ENCODE measurements around the gene PIGM. TPM values are rescaled to one million over a fixed set of nuclear protein-coding genes. Genes with fewer than 3 reads are reported as not detected.
A peak's percentile ranks its signal among the peaks of the same experiment; 100 is the strongest.

The PIGM gene
- total and polyA plus RNA-seq, 5 donors: 2.7 to 4.6 (median 4.2) TPM

DNA sequence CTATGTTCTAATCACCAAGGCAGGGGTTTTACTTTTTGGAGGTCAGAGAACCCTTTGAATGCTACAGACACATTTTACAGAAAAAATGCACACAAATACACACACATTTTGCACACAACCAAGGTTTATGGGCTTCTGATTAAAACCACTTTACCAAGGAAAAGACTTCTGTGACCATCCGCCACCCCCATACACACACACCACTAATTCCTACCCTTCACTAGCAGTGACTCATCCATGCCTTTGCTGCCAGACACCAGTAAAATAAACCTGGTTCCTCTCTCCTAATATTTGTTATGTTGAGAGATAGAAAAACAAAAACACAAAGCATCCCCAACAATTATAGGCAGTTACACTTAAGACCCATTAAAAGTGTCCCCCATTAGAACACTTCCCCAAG lies 12.9 kb downstream of the PIGM start:
- no peaks in the 10 kb centered on the region for H3K27me3 ChIP-seq (ENCODE audit: control insufficient read depth, insufficient read depth)
- no peak overlapping the region for H3K27ac ChIP-seq (ENCODE audit: low read length)
- no peak overlapping the region for H3K4me3 ChIP-seq (ENCODE audit: low read length)
- WGBS: 91% methylated on average over 1 of the region's 1 CpG
- DNase-seq: no peak
- ATAC-seq: no peak
- intact Hi-C loops (cut with DNase I): no loop called here
- no peaks in the 10 kb centered on the region for H3K9me3 ChIP-seq (ENCODE audit: control insufficient read depth, low read length)
- H3K4me1 ChIP-seq (ENCODE audit: control insufficient read depth, insufficient read depth, low read length): peaks cover 2% of the 10 kb centered on the region

DNA sequence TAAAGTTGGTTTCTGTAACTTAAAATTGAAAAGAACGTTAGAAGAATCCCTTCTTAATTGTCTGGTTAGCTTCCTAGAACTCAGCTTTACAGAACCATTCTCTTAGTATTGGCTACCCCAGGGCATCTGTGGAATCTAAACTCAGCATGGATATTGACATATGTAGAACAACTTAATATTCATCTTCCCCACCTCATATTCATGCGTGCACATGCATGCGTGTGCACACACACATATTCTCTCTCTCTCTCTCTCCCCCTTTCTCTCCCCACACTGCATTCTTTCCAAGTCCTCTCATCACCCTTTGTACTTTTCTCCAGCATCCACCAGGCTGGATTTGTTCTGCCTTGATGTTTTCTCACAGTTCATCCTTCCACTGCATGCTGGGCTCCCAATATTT lies 13.4 kb downstream of the PIGM start:
- Histone ChIP-seq H3K27me3 (ENCODE audit: control insufficient read depth, insufficient read depth) (no peaks in the 10 kb centered on the region), H3K9me3 (ENCODE audit: control insufficient read depth, low read length) (no peaks in the 10 kb centered on the region), H3K4me3 (ENCODE audit: low read length) (no peak overlapping the region), H3K27ac (ENCODE audit: low read length) (no peak overlapping the region), H3K4me1 (ENCODE audit: control insufficient read depth, insufficient read depth, low read length) (no peaks in the 10 kb centered on the region)
- ATAC-seq (no peak), DNase-seq (no peak)
- whole genome bisulfite sequencing: 84% methylated on average over 3 of the region's 3 CpGs
- intact Hi-C loops (cut with DNase I): no loop called here

DNA sequence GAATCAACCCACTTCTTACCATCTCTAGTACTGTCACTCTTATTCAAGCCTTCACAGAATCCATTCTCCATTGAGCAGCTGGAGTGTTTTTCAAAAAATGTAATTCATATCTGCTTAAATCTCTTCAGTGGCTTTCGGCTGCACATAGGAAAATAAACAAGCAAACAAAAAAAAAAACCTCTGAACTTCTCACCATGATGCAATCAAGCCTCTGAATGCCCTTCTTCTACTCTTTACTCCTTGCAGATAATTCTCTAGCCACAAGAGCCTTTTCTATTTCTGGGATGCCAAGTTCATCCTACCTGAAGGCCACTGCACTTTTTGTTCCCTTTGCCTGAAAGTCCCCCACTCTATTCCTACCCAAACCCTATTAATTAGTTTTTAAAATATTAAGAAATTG lies 14.2 kb downstream of the PIGM start:
- no peak for ATAC-seq
- Histone ChIP-seq H3K4me3 (ENCODE audit: low read length) (no peak overlapping the region), H3K27me3 (ENCODE audit: control insufficient read depth, insufficient read depth) (no peaks in the 10 kb centered on the region), H3K4me1 (ENCODE audit: control insufficient read depth, insufficient read depth, low read length) (no peaks in the 10 kb centered on the region), H3K9me3 (ENCODE audit: control insufficient read depth, low read length) (no peaks in the 10 kb centered on the region), H3K27ac (ENCODE audit: low read length) (no peak overlapping the region)
- DNase-seq: no peak
- intact Hi-C loops (cut with DNase I): no loop called here
- 78% methylated on average over 1 of the region's 1 CpG for WGBS

DNA sequence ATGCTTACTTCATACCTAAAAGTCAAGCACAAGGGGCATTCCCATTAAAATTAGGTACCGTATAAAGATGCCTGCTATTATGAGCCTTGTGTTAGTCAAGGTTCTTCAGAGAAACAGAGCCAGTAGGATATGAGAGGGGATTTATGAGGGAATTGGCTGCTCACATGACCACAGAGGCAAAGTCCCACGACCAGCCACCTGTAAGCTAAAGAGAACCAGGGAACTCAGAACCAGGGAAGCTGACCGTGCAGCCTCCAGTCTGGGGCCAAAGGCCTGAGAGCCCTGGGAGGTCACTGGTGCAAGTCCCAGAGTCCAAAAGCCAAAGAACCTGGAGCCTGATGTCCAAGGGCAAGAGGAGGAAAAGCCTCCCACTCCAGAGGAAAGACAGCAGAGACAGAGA lies 20.0 kb downstream of the PIGM start:
- intact Hi-C loops (cut with DNase I): no loop called here
- no peaks in the 10 kb centered on the region for H3K27me3 ChIP-seq (ENCODE audit: control insufficient read depth, insufficient read depth)

DNA sequence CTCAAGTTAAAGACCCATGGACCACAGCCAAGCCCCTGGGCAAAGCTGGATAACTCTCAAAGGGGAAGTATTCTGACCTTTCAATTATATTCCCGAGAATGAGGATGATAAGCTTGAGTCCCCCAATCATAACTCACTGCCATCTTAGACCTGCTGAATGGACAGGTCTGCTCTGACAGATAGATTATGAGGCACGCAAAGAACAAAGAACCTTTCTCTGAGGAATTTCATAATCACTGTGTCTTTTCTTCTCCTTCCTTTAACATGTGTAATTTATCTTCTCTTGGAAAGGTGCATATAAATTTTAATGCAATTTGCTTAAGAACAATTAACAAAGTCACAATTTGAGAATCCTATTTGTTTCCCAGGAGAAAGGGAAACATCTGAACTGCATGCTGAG lies 22.0 kb downstream of the PIGM start:
- 27% methylated on average over 2 of the region's 2 CpGs for whole genome bisulfite sequencing
- Histone ChIP-seq H3K27ac (ENCODE audit: low read length) (no peak overlapping the region), H3K27me3 (ENCODE audit: control insufficient read depth, insufficient read depth) (no peaks in the 10 kb centered on the region), H3K9me3 (ENCODE audit: control insufficient read depth, low read length) (no peaks in the 10 kb centered on the region), H3K4me1 (ENCODE audit: control insufficient read depth, insufficient read depth, low read length) (no peaks in the 10 kb centered on the region), H3K4me3 (ENCODE audit: low read length) (no peak overlapping the region)
- intact Hi-C loops (cut with DNase I): loop anchor here (2.0 to 10.0 kb wide), 4 partner anchors 72 to 215 kb away; partner anchors contain the start of gene FCRL6 (in 1 of the 4)
- ATAC-seq: no peak
- no peak for DNase-seq

More for the DNA sequence above, 20.0 kb downstream of the PIGM start:
- no peak for DNase-seq
- ATAC-seq: no peak
- H3K4me1 ChIP-seq (ENCODE audit: control insufficient read depth, insufficient read depth, low read length): no peaks in the 10 kb centered on the region
- no peak overlapping the region for H3K4me3 ChIP-seq (ENCODE audit: low read length)
- 61% methylated on average over 3 of the region's 3 CpGs for WGBS
- H3K9me3 ChIP-seq (ENCODE audit: control insufficient read depth, low read length): no peaks in the 10 kb centered on the region
- H3K27ac ChIP-seq (ENCODE audit: low read length): no peak overlapping the region

DNA sequence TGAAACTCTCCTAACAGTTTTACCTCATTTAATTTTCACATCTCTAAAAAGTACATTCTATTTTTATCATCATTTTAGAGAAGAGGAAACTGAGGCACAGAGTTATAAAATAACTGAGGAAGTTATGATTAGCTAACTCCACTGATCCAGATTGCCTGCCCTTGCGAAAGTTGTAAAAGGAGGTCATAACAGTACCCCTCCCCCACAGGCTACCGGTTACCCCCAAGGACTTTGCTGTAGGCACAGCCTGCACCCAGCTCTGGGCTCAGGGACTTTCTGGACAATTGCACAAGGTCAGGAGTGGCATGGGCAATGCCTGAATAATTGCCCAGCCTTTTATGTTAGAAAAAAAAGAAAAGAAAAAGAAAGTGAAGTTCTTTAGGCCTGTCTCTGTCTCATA lies 22.7 kb downstream of the PIGM start:
- ATAC-seq (no peak), DNase-seq (no peak)
- Histone ChIP-seq H3K27me3 (ENCODE audit: control insufficient read depth, insufficient read depth) (no peaks in the 10 kb centered on the region), H3K4me3 (ENCODE audit: low read length) (no peak overlapping the region), H3K9me3 (ENCODE audit: control insufficient read depth, low read length) (no peaks in the 10 kb centered on the region), H3K4me1 (ENCODE audit: control insufficient read depth, insufficient read depth, low read length) (no peaks in the 10 kb centered on the region), H3K27ac (ENCODE audit: low read length) (no peak overlapping the region)
- 54% methylated on average over 2 of the region's 2 CpGs for WGBS
- intact Hi-C loops (cut with DNase I): loop anchor here (2.0 to 10.0 kb wide), 4 partner anchors 72 to 214 kb away; partner anchors contain the start of gene FCRL6 (in 1 of the 4)

DNA sequence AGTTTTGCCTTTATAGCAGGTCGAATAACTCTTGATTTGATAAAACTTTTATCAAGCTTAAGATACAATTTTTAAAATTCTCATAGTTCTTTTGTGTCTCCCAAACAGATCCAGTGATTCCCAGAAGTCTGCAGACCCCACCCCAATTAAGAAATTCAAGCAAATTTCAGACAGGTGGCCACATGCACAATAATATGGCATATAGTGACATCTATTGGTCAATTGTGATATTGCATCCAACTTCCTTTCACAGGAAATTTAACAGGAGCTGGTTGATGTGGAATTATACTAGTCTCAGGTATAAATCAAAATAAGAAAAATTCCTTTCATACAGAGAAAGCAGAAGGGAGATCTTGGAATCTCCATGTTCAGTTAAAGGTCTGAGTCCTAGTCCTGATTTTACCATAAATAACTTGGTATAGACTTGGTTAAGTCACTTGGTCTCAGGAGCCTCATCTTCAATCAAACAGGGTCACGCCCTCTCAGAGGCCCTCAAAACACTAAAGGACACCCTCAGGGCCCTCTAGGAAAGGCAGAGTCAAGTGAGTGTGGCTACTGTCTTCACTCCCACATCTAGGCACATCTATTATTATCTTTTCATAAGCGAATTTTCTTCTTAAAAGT lies 24.1 kb downstream of the PIGM start:
- 66% methylated on average over 3 of the region's 3 CpGs for WGBS

DNA sequence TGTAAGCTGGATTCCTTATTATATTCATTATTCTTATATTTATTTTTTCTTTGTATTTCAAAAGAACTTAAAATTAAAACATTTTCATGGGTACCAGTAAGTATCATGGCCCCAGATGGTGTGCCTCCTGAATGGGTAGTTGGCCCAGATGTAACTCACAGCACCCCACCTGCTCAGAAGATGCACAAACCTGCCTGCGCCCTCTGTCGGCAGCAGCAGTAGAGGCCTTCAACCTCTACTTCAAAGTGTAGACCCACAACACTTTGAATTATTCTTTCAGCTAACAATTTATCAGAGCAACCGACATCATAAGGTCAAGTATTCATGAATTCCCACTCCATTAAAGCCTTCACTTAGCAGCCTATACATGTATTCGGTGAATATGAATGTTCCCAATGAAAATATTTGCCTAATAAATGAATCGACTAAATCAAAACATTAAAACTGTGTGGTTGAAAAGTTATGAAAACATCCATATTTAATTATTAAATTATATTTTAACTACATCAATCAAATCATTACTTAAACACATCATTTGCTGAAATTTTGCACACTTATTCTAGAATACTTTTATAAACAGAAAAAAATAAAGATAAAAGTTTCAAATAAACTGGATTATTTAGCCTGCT lies 25.4 kb downstream of the PIGM start:
- Histone ChIP-seq H3K4me1 (ENCODE audit: control insufficient read depth, insufficient read depth, low read length) (no peaks in the 10 kb centered on the region), H3K27me3 (ENCODE audit: control insufficient read depth, insufficient read depth) (no peaks in the 10 kb centered on the region), H3K4me3 (ENCODE audit: low read length) (no peak overlapping the region), H3K9me3 (ENCODE audit: control insufficient read depth, low read length) (no peaks in the 10 kb centered on the region), H3K27ac (ENCODE audit: low read length) (no peak overlapping the region)
- WGBS: 25% methylated on average over 5 of the region's 5 CpGs
- DNase-seq (peak; percentile 68 to 88 (median 87)), ATAC-seq (peak; percentile 71 to 72)
- intact Hi-C loops (cut with DNase I): loop anchor here (5.0 to 10.0 kb wide), 3 partner anchors 69 to 212 kb away; partner anchors contain the start of gene FCRL6 (in 1 of the 4)

More for the DNA sequence above, 24.1 kb downstream of the PIGM start:
- no peak overlapping the region for H3K27ac ChIP-seq (ENCODE audit: low read length)
- H3K27me3 ChIP-seq (ENCODE audit: control insufficient read depth, insufficient read depth): no peaks in the 10 kb centered on the region
- H3K4me3 ChIP-seq (ENCODE audit: low read length): no peak overlapping the region
- intact Hi-C loops (cut with DNase I): loop anchor here (2.0 to 10.0 kb wide), 4 partner anchors 70 to 213 kb away; partner anchors contain the start of gene FCRL6 (in 1 of the 4)
- H3K9me3 ChIP-seq (ENCODE audit: control insufficient read depth, low read length): no peaks in the 10 kb centered on the region
- H3K4me1 ChIP-seq (ENCODE audit: control insufficient read depth, insufficient read depth, low read length): no peaks in the 10 kb centered on the region
- no peak for DNase-seq
- ATAC-seq: no peak

DNA sequence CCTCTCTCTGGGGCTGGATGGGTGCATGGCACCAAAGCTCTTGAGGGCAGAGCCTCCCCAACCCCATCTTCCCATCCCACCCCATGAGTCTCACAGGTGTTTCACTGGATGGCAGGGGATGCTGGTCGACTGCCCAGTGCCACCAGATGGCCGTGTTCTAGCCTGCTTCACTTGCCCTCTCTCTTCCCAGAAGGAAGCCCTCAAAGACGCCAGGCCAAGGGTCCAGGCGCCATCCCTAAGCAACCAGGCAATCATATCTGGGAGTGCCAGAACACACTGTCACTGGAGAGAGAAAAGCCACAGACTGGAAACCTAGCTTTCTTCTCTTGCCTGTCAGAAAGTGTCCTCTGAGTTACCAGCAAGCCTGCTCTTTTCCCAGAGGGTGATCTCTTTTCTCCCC lies 26.7 kb downstream of the PIGM start:
- Histone ChIP-seq H3K27ac (ENCODE audit: low read length) (no peak overlapping the region), H3K4me1 (ENCODE audit: control insufficient read depth, insufficient read depth, low read length) (no peaks in the 10 kb centered on the region), H3K27me3 (ENCODE audit: control insufficient read depth, insufficient read depth) (no peaks in the 10 kb centered on the region), H3K9me3 (ENCODE audit: control insufficient read depth, low read length) (no peaks in the 10 kb centered on the region), H3K4me3 (ENCODE audit: low read length) (no peak overlapping the region)
- intact Hi-C loops (cut with DNase I): loop anchor here (5.0 to 10.0 kb wide), 3 partner anchors 68 to 210 kb away; partner anchors contain the start of gene FCRL6 (in 1 of the 4)
- WGBS: 69% methylated on average over 4 of the region's 4 CpGs
- DNase-seq (no peak), ATAC-seq (no peak)

DNA sequence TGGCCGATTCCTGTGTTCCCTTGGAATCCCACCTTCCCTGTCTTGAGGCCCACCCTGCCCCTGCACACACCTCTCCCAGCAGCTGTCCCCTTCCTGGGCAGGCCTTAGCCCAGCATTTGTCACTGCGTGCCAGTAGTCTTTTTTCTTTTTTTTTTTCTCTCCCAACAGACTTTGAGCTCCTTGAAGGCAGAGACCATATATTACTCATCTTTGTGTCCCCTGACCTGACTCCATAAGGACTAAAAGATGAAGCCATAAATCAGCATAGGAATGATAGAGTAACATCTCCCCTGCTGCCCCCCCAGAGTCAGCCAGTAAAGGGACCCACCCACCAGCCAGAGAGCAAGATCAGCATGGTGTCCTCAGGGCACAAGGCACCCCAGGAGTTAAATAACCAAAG lies 27.4 kb downstream of the PIGM start:
- ATAC-seq (no peak), DNase-seq (no peak)
- Histone ChIP-seq H3K4me3 (ENCODE audit: low read length) (no peak overlapping the region), H3K27ac (ENCODE audit: low read length) (no peak overlapping the region), H3K27me3 (ENCODE audit: control insufficient read depth, insufficient read depth) (no peaks in the 10 kb centered on the region), H3K9me3 (ENCODE audit: control insufficient read depth, low read length) (no peaks in the 10 kb centered on the region), H3K4me1 (ENCODE audit: control insufficient read depth, insufficient read depth, low read length) (no peaks in the 10 kb centered on the region)
- 86% methylated on average over 2 of the region's 2 CpGs for WGBS
- intact Hi-C loops (cut with DNase I): loop anchor here in 3 of 4 donors (10.0 kb wide), 2 partner anchors 200 to 210 kb away; partner anchors contain the start of gene FCRL6 (in 1 of the 3)

DNA sequence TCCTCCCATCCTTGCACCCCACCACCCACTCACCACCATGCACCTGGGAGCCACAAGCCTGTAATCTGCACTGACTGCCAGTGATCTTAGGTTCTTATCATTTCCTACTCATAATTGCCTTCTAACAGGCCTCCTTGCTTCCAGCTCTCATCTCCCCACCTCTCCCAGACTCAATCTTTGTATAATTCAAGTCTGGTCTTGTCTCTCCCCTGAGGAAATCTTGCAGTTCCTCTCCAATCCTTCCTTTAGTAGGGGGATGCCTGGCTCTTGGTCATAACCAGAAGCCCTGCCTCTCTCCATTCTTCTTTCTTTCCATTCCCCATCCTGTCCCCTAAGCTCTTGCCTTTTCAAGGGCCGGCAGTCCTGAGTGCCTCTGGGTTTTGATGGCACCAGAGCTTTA lies 27.8 kb downstream of the PIGM start:
- no peak for ATAC-seq
- H3K27ac ChIP-seq (ENCODE audit: low read length): no peak overlapping the region
- H3K4me3 ChIP-seq (ENCODE audit: low read length): no peak overlapping the region
- WGBS: 83% methylated on average over 1 of the region's 1 CpG
- intact Hi-C loops (cut with DNase I): loop anchor here in 3 of 4 donors (10.0 kb wide), 2 partner anchors 199 to 209 kb away; partner anchors contain the start of gene FCRL6 (in 1 of the 3)
- DNase-seq: no peak
- H3K9me3 ChIP-seq (ENCODE audit: control insufficient read depth, low read length): no peaks in the 10 kb centered on the region
- H3K4me1 ChIP-seq (ENCODE audit: control insufficient read depth, insufficient read depth, low read length): no peaks in the 10 kb centered on the region
- no peaks in the 10 kb centered on the region for H3K27me3 ChIP-seq (ENCODE audit: control insufficient read depth, insufficient read depth)

All from right cardiac atrium (tissue), 5 donors.